OCI-LY1 (cell line): ENCODE results near the gene TADA1.

ENCODE experiments used
- H2AFZ ChIP-seq: fragments of 200-600 bp; sonication (generic), shearing (Covaris generic); 2 replicates; pipeline ENCODE4 v1.6.0; 2014; ENCODE audit warnings: antibody characterized with exemption, mild to moderate bottlenecking, low read length
- H3F3A ChIP-seq: fragments of 200-600 bp; sonication (generic), shearing (Covaris generic); 2 replicates; pipeline ENCODE4 v1.6.0; 2014; ENCODE audit warnings: mild to moderate bottlenecking, antibody characterized with exemption, low read length, moderate library complexity; ENCODE audit not compliant: insufficient read depth
- H3K27ac ChIP-seq: fragments of 200-600 bp; sonication (generic); 2 replicates; pipeline ENCODE4 v1.5.1; 2014; ENCODE audit warnings: low read length, mixed run types, mild to moderate bottlenecking, low read depth; ENCODE audit not compliant: poor library complexity, severe bottlenecking
- H3K27me3 ChIP-seq: fragments of 200-600 bp; sonication (generic); 2 replicates; pipeline ENCODE4 v1.6.0; 2014; ENCODE audit warnings: antibody characterized with exemption, mild to moderate bottlenecking, low read length, moderate library complexity; ENCODE audit not compliant: insufficient read depth
- H3K36me3 ChIP-seq: fragments of 200-600 bp; sonication (generic); 2 replicates; pipeline ENCODE4 v1.6.1; 2014; ENCODE audit warnings: mild to moderate bottlenecking, antibody characterized with exemption, low read length, moderate library complexity, mixed read lengths; ENCODE audit not compliant: insufficient read depth
- H3K4me1 ChIP-seq: fragments of 200-600 bp; sonication (generic); 2 replicates; pipeline ENCODE4 v1.5.1; 2014; ENCODE audit warnings: mild to moderate bottlenecking, low read length, moderate library complexity; ENCODE audit not compliant: insufficient read depth, severe bottlenecking
- H3K4me2 ChIP-seq: fragments of 200-600 bp; sonication (generic), shearing (Covaris generic); 2 replicates; pipeline ENCODE4 v1.6.1; 2014; ENCODE audit warnings: low read length
- H3K4me3 ChIP-seq: fragments of 200-600 bp; sonication (generic); 2 replicates; pipeline ENCODE4 v1.5.1; 2014; ENCODE audit warnings: low read length, low read depth, mild to moderate bottlenecking, mixed read lengths; ENCODE audit not compliant: poor library complexity, severe bottlenecking
- H3K79me2 ChIP-seq: fragments of 200-600 bp; shearing (Covaris generic); 2 replicates; pipeline ENCODE4 v1.6.1; 2016; ENCODE audit warnings: mixed run types, low read length, mixed read lengths; ENCODE audit not compliant: insufficient read depth
- H3K9ac ChIP-seq: fragments of 200-600 bp; sonication (generic), shearing (Covaris generic); 2 replicates; pipeline ENCODE4 v1.6.1; 2014; ENCODE audit warnings: mild to moderate bottlenecking, low read length, mixed read lengths
- H3K9me2 ChIP-seq: fragments of 200-600 bp; sonication (generic), shearing (Covaris generic); 2 replicates; pipeline ENCODE4 v1.6.1; 2014; ENCODE audit warnings: low read depth, mild to moderate bottlenecking, low read length, mixed read lengths
- H3K9me3 ChIP-seq: fragments of 200-600 bp; shearing (Covaris generic); 2 replicates; pipeline ENCODE4 v1.6.1; 2014; ENCODE audit warnings: low read length, mixed read lengths
- H4K20me1 ChIP-seq: fragments of 200-600 bp; sonication (generic), shearing (Covaris generic); 2 replicates; pipeline ENCODE4 v1.6.0; 2016; ENCODE audit warnings: mild to moderate bottlenecking, low read length; ENCODE audit not compliant: insufficient read depth
- EZH2 ChIP-seq: fragments of 200-600 bp; sonication (generic), shearing (Covaris generic); IDR thresholded peaks from 2 replicates; pipeline ENCODE4 v1.8.0; 2017; ENCODE audit warnings: borderline replicate concordance, mixed run types, mild to moderate bottlenecking, antibody characterized with exemption, low read length, moderate library complexity, mixed read lengths
- TF ChIP-seq, protein P1 (sequence below): fragments of 200-600 bp; sonication (generic), shearing (Covaris generic); IDR thresholded peaks from 2 replicates; pipeline ENCODE4 v1.5.1; 2017; ENCODE audit warnings: mild to moderate bottlenecking, antibody characterized with exemption, low read length, moderate library complexity, mixed read lengths

The TADA1 gene

DNA sequence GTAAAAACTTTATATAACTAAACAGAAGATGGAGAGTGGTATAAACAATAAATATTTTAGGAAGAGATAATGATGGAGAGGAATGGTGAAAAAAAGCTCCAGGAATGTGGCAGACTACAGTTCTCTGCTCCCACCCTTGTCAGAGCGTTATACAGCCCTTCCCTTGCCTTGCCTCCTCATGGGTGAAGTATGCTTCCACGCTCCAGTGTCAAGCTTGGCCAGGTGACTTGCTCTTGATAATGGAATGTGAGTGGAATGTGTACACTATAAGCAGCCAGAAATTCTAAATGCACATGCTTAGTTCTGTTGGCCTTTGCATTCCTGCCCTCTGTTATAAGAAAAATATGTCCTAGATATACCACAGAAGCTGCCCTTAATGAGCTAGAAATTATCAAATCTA is 61.5 kb downstream of the TADA1 start:
- no peaks in the 10 kb centered on the region for H3K79me2 ChIP-seq
- H3K27ac ChIP-seq: no peak overlapping the region
- no peaks in the 10 kb centered on the region for H3F3A ChIP-seq
- H2AFZ ChIP-seq: no peak overlapping the region
- no peak overlapping the region for H3K4me3 ChIP-seq
- H3K4me2 ChIP-seq: no peak overlapping the region
- no peaks in the 10 kb centered on the region for H3K36me3 ChIP-seq
- H4K20me1 ChIP-seq: no peaks in the 10 kb centered on the region
- no peaks in the 10 kb centered on the region for H3K9me2 ChIP-seq
- TF ChIP-seq, protein P1, sequence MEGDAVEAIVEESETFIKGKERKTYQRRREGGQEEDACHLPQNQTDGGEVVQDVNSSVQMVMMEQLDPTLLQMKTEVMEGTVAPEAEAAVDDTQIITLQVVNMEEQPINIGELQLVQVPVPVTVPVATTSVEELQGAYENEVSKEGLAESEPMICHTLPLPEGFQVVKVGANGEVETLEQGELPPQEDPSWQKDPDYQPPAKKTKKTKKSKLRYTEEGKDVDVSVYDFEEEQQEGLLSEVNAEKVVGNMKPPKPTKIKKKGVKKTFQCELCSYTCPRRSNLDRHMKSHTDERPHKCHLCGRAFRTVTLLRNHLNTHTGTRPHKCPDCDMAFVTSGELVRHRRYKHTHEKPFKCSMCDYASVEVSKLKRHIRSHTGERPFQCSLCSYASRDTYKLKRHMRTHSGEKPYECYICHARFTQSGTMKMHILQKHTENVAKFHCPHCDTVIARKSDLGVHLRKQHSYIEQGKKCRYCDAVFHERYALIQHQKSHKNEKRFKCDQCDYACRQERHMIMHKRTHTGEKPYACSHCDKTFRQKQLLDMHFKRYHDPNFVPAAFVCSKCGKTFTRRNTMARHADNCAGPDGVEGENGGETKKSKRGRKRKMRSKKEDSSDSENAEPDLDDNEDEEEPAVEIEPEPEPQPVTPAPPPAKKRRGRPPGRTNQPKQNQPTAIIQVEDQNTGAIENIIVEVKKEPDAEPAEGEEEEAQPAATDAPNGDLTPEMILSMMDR: no peak
- TF ChIP-seq EZH2: no peak
- no peak overlapping the region for H3K9ac ChIP-seq
- no peaks in the 10 kb centered on the region for H3K27me3 ChIP-seq
- no peaks in the 10 kb centered on the region for H3K4me1 ChIP-seq
- no peaks in the 10 kb centered on the region; the same call in 1 of the 2 replicates for H3K9me3 ChIP-seq

DNA sequence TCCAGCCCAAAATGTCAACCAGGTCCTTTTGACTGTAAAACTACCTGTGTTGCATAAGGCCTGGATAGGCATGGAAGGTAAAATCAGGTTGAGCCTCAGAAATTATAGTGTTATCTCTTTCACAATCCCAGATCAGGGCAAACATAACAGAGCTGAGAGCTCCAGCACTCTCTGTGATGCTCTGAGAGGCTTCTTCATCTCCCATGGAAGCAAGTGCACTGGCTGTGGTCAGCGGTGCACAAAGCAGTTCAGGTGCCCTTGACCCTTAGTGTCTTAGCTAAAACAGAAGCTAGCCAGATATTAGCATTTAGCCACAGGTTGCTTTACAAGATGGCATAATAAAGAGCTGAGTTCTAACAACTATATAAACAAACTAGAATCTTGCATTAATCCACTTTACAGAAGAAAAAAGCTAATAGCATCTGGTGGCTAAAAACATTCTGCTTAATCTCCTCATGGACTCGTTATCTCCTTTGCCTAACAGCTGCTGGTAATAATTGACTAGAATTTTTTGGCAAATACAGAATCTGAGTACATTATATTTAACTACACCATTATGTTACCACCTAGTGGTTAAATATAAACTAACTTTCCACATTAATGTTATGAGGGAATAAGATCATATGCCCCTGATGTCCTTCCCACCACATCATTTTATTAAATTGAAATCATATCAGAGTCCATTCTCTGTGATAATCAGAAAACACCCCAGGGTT is 62.4 kb downstream of the TADA1 start:
- Histone ChIP-seq H4K20me1 (no peaks in the 10 kb centered on the region), H3K36me3 (no peaks in the 10 kb centered on the region), H3K4me3 (no peak overlapping the region), H3K9ac (no peak overlapping the region), H3K9me3 (no peaks in the 10 kb centered on the region; the same call in 1 of the 2 replicates), H3K4me1 (no peaks in the 10 kb centered on the region), H3K9me2 (no peaks in the 10 kb centered on the region), H2AFZ (no peak overlapping the region), H3K27ac (no peak overlapping the region), H3K27me3 (no peaks in the 10 kb centered on the region), H3K4me2 (no peak overlapping the region), H3F3A (no peaks in the 10 kb centered on the region), H3K79me2 (no peaks in the 10 kb centered on the region)
- TF ChIP-seq, protein P1: no peak
- no peak for TF ChIP-seq EZH2

DNA sequence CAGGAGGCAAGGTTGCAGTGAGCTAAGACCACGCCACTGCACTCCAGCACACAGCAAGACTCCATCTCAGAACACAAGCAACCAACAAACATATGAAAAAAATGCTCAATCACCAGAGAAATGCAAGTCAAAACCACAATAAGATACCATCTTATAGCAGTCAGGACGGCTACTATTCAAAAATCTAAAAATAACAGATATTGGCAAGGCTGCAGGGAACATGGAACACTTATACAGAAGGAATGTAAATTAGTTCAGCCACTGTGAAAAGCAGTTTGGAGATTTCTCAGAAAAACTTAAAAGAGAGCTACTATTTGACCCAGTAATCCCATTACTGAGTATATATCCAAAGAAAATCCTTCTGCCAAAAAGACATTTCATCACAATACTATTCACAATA is 64.4 kb downstream of the TADA1 start:
- Histone ChIP-seq H3F3A (no peaks in the 10 kb centered on the region), H3K27me3 (no peaks in the 10 kb centered on the region), H3K4me2 (no peak overlapping the region), H3K9me3 (no peaks in the 10 kb centered on the region; the same call in 1 of the 2 replicates), H3K9ac (no peak overlapping the region), H3K27ac (no peak overlapping the region), H3K4me1 (no peaks in the 10 kb centered on the region), H3K4me3 (no peak overlapping the region), H3K9me2 (no peaks in the 10 kb centered on the region), H3K79me2 (no peaks in the 10 kb centered on the region), H4K20me1 (no peaks in the 10 kb centered on the region), H2AFZ (no peak overlapping the region), H3K36me3 (no peaks in the 10 kb centered on the region)
- TF ChIP-seq EZH2: no peak
- TF ChIP-seq, protein P1: no peak
